ENCODE measurements around the gene RNF166. TPM values are rescaled to one million over a fixed set of nuclear protein-coding genes. Genes with fewer than 3 reads are reported as not detected.

The RNF166 gene
- polyA plus RNA-seq, 2 donors = 5.2 to 11.7 TPM

DNA sequence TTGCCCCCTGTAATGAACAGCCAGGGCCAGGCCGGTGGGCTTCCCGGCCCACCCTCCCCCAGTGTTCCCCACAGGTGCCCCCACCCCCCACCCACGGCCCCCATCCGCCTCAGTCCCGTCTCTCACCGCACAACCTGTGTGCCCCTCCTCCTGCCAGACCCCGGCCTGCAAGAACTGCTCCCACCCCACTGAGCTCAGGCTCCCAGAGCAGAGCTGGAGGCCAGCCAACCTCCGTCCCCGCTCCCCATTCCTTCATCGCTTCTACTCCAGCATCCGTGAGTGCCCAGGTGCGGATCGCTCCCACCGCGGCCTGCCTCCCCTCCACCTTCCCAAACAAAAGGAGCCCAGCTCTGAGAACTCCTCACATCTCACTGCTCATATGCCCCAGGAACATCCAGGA, 47.5 kb downstream of the RNF166 start:
- H3K27ac ChIP-seq (ENCODE audit: low read depth in 2 of 2, low read length in 1 of 2) = no peak overlapping the region
- H3K36me3 ChIP-seq (ENCODE audit: control insufficient read depth in 2 of 2, insufficient read depth in 2 of 2, low read length in 1 of 2) = peaks cover 7 to 43% of the 10 kb centered on the region in 2 donors
- H3K9me3 ChIP-seq (ENCODE audit: control insufficient read depth in 2 of 2, insufficient read depth in 1 of 2, low read depth in 1 of 2, low read length in 1 of 2) = no peaks in the 10 kb centered on the region
- no peaks in the 10 kb centered on the region for H3K27me3 ChIP-seq (ENCODE audit: control insufficient read depth in 1 of 2, insufficient read depth in 2 of 2, low read length in 2 of 2)
- WGBS, 2 donors = 92 to 97% methylated on average over 12 to 15 of the region's 15 CpGs
- no peaks in the 10 kb centered on the region for H3K4me1 ChIP-seq (ENCODE audit: control insufficient read depth in 2 of 2, insufficient read depth in 2 of 2, low read length in 1 of 2)
- H3K4me3 ChIP-seq (ENCODE audit: low read depth in 1 of 2, low read length in 2 of 2) = no peak overlapping the region

GRCh38 chr16:88657371-88657770, 48.8 kb downstream of the RNF166 start:
- Histone ChIP-seq H3K4me3 (ENCODE audit: low read depth in 1 of 2, low read length in 2 of 2) (no peak overlapping the region), H3K9me3 (ENCODE audit: control insufficient read depth in 2 of 2, insufficient read depth in 1 of 2, low read depth in 1 of 2, low read length in 1 of 2) (no peaks in the 10 kb centered on the region), H3K27ac (ENCODE audit: low read depth in 2 of 2, low read length in 1 of 2) (no peak overlapping the region), H3K27me3 (ENCODE audit: control insufficient read depth in 1 of 2, insufficient read depth in 2 of 2, low read length in 2 of 2) (no peaks in the 10 kb centered on the region), H3K36me3 (ENCODE audit: control insufficient read depth in 2 of 2, insufficient read depth in 2 of 2, low read length in 1 of 2) (peaks cover 7 to 54% of the 10 kb centered on the region in 2 donors), H3K4me1 (ENCODE audit: control insufficient read depth in 2 of 2, insufficient read depth in 2 of 2, low read length in 1 of 2) (no peaks in the 10 kb centered on the region)
- 93% methylated on average over 18 to 19 of the region's 19 CpGs for WGBS, 2 donors

DNA sequence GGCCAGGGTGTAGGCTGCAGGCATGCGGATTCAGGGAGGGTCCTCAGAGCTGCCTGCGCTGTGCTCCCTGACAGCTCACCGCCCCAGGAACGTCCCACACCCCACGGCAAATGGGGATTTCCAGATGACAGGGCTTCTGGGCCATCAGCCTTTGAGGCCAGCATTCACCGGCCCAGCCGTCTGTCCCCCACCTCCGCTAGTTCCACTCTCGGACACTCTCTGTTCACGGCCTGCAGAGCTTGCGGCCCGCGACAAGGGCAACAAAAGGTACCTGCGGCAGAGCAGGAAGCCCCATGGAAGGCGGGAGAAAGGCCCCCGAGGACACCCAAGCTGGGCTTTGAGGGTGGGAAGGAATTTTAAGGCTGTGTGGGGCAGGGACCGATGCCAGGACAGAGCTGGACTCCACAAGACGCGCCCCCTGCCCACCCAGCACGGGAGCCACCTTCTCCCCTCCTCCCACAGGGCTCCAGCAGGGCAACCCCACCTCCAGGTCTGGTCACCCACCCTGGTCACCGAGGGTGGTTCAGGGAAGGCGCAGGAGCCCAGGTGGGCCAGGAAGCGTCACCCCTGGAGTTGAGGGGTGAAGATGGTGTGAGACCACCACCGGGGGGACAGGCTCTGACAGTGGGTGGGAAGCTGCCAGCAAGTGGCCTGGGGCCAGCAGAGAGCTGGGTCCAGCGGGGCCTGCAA, 49.8 kb downstream of the RNF166 start:
- H3K27me3 ChIP-seq (ENCODE audit: control insufficient read depth in 1 of 2, insufficient read depth in 2 of 2, low read length in 2 of 2) = no peaks in the 10 kb centered on the region
- WGBS, 2 donors = 85 to 86% methylated on average over 25 of the region's 25 CpGs
- H3K4me1 ChIP-seq (ENCODE audit: control insufficient read depth in 2 of 2, insufficient read depth in 2 of 2, low read length in 1 of 2) = peaks cover under 1 to 2% of the 10 kb centered on the region in 2 donors
- H3K27ac ChIP-seq (ENCODE audit: low read depth in 2 of 2, low read length in 1 of 2) = no peak overlapping the region
- H3K9me3 ChIP-seq (ENCODE audit: control insufficient read depth in 2 of 2, insufficient read depth in 1 of 2, low read depth in 1 of 2, low read length in 1 of 2) = no peaks in the 10 kb centered on the region
- peaks cover 7 to 59% of the 10 kb centered on the region in 2 donors for H3K36me3 ChIP-seq (ENCODE audit: control insufficient read depth in 2 of 2, insufficient read depth in 2 of 2, low read length in 1 of 2)
- H3K4me3 ChIP-seq (ENCODE audit: low read depth in 1 of 2, low read length in 2 of 2) = no peak overlapping the region

DNA sequence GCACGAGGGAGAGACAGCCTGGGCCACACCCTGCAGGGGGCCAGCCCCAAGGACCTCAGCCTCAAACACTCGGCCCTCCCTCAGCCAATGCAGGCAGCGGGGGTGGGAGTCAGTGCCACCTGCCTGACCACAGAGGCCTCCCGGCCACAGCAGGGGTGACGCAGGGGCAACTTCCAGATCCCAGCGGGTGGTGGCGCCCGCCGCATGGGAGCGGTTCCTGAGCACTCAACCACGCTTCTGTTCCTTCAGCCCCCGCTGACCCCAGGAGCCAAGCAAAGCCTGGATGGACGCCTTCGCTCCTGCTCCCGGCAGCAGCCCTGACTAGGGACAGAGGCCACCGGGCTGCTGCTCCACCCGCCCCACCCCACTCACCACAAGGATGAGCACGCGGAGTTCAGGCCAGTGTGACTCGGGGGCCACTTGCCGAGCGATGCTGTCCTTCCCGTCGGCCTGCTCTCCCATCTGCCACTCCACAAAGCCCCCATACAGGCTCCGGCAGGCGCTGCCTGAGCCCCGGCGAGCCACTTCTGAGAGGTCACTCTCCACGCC, 50.4 kb downstream of the RNF166 start:
- Histone ChIP-seq H3K9me3 (ENCODE audit: control insufficient read depth in 2 of 2, insufficient read depth in 1 of 2, low read depth in 1 of 2, low read length in 1 of 2) (no peaks in the 10 kb centered on the region), H3K36me3 (ENCODE audit: control insufficient read depth in 2 of 2, insufficient read depth in 2 of 2, low read length in 1 of 2) (peaks cover 7 to 59% of the 10 kb centered on the region in 2 donors), H3K4me1 (ENCODE audit: control insufficient read depth in 2 of 2, insufficient read depth in 2 of 2, low read length in 1 of 2) (peaks cover 5% of the 10 kb centered on the region in 2 donors), H3K4me3 (ENCODE audit: low read depth in 1 of 2, low read length in 2 of 2) (no peak overlapping the region), H3K27me3 (ENCODE audit: control insufficient read depth in 1 of 2, insufficient read depth in 2 of 2, low read length in 2 of 2) (no peaks in the 10 kb centered on the region), H3K27ac (ENCODE audit: low read depth in 2 of 2, low read length in 1 of 2) (no peak overlapping the region)
- WGBS, 2 donors = 94% methylated on average over 29 of the region's 29 CpGs

DNA sequence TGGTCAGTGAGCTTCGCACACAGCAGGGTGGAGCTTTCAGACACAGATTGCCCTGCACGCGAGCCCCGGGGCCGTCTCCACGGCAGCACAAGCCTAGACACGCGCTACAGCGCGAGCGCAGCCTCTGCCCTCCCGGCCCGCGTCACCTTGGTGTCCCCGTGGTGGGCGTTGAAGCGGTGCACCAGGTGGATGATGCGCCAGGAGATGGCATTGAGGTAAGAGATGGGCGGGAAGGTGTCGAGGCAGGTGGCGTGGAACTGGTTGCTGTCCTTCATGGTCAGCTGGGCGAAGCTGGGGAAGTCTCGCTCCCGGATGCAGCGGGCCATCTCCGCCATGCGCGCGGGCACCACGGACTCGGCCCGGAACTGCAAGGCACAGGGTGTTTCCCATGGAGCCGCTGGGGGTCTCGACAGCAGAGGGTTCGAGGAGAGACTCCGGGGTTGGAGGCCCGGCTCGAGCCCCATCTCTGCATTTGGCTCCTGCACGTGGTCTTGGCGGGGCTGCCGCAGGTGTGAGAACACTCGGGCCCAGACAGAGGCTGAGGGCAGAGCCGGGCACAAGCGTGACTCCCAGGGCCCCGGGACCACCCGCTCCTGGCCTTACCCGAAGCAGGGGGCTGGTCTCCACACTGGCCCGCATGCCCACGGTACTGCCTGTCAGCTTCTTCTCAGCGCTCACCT, 51.0 kb downstream of the RNF166 start:
- WGBS, 2 donors = 94 to 95% methylated on average over 50 of the region's 50 CpGs
- Histone ChIP-seq H3K4me3 (ENCODE audit: low read depth in 1 of 2, low read length in 2 of 2) (no peak overlapping the region), H3K27ac (ENCODE audit: low read depth in 2 of 2, low read length in 1 of 2) (no peak overlapping the region), H3K27me3 (ENCODE audit: control insufficient read depth in 1 of 2, insufficient read depth in 2 of 2, low read length in 2 of 2) (no peaks in the 10 kb centered on the region), H3K9me3 (ENCODE audit: control insufficient read depth in 2 of 2, insufficient read depth in 1 of 2, low read depth in 1 of 2, low read length in 1 of 2) (no peaks in the 10 kb centered on the region), H3K4me1 (ENCODE audit: control insufficient read depth in 2 of 2, insufficient read depth in 2 of 2, low read length in 1 of 2) (peaks cover 5% of the 10 kb centered on the region in 2 donors), H3K36me3 (ENCODE audit: control insufficient read depth in 2 of 2, insufficient read depth in 2 of 2, low read length in 1 of 2) (peaks cover 7 to 59% of the 10 kb centered on the region in 2 donors)

DNA sequence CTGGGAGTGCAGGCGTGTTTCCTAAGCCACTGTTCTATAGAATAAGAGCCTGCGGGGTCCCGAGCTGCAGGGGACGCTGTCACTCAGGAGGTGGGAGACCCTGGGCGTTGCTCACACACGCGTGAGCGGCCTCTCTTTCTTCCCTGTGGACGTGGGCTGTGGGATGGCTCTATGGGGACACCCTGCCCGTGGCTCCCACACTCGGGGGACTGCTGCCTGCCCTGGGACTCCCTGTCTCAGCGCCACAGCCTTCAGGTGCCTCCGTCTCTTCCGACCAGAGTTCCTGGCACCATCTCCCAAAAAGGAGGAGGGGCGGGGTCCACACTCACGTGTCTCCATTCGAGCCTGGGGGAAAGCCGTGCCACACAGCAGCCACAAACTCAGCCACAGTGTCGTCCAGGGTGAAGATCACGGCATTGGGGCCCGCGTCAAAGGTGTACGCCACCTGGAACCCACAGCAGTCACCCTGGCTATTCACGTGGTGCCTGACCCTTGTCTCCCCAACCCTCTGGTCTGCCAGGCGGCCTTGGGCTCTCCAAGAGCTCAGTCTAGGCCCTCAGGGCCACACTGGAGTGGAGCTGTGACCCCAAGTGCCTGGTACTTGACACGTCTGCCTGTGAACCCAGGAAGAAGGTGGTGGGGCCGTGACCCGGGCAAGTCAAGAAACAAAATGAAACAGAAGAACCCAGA, 51.7 kb downstream of the RNF166 start:
- peaks cover 7 to 10% of the 10 kb centered on the region in 2 donors for H3K4me1 ChIP-seq (ENCODE audit: control insufficient read depth in 2 of 2, insufficient read depth in 2 of 2, low read length in 1 of 2)
- H3K27ac ChIP-seq (ENCODE audit: low read depth in 2 of 2, low read length in 1 of 2) = no peak overlapping the region
- WGBS, 2 donors = 88 to 89% methylated on average over 28 of the region's 28 CpGs
- no peaks in the 10 kb centered on the region for H3K27me3 ChIP-seq (ENCODE audit: control insufficient read depth in 1 of 2, insufficient read depth in 2 of 2, low read length in 2 of 2)
- H3K4me3 ChIP-seq (ENCODE audit: low read depth in 1 of 2, low read length in 2 of 2) = no peak overlapping the region
- H3K9me3 ChIP-seq (ENCODE audit: control insufficient read depth in 2 of 2, insufficient read depth in 1 of 2, low read depth in 1 of 2, low read length in 1 of 2) = no peaks in the 10 kb centered on the region
- H3K36me3 ChIP-seq (ENCODE audit: control insufficient read depth in 2 of 2, insufficient read depth in 2 of 2, low read length in 1 of 2) = peaks cover 7 to 59% of the 10 kb centered on the region in 2 donors

- Histone ChIP-seq H3K4me1 (ENCODE audit: control insufficient read depth in 2 of 2, insufficient read depth in 2 of 2, low read length in 1 of 2) (peaks cover 7 to 14% of the 10 kb centered on the region in 2 donors), H3K4me3 (ENCODE audit: low read depth in 1 of 2, low read length in 2 of 2) (no peak overlapping the region), H3K27ac (ENCODE audit: low read depth in 2 of 2, low read length in 1 of 2) (no peak overlapping the region), H3K36me3 (ENCODE audit: control insufficient read depth in 2 of 2, insufficient read depth in 2 of 2, low read length in 1 of 2) (peaks cover 7 to 59% of the 10 kb centered on the region in 2 donors), H3K9me3 (ENCODE audit: control insufficient read depth in 2 of 2, insufficient read depth in 1 of 2, low read depth in 1 of 2, low read length in 1 of 2) (no peaks in the 10 kb centered on the region), H3K27me3 (ENCODE audit: control insufficient read depth in 1 of 2, insufficient read depth in 2 of 2, low read length in 2 of 2) (no peaks in the 10 kb centered on the region)
- 84 to 86% methylated on average over 32 of the region's 32 CpGs for WGBS, 2 donors
Observed at GRCh38 chr16:88653596-88654362, 52.4 kb downstream of the RNF166 start.

GRCh38 chr16:88653101-88653500, 53.1 kb downstream of the RNF166 start:
- Histone ChIP-seq H3K4me1 (ENCODE audit: control insufficient read depth in 2 of 2, insufficient read depth in 2 of 2, low read length in 1 of 2) (peaks cover 7 to 14% of the 10 kb centered on the region in 2 donors), H3K27ac (ENCODE audit: low read depth in 2 of 2, low read length in 1 of 2) (no peak overlapping the region), H3K4me3 (ENCODE audit: low read depth in 1 of 2, low read length in 2 of 2) (no peak overlapping the region), H3K9me3 (ENCODE audit: control insufficient read depth in 2 of 2, insufficient read depth in 1 of 2, low read depth in 1 of 2, low read length in 1 of 2) (no peaks in the 10 kb centered on the region), H3K36me3 (ENCODE audit: control insufficient read depth in 2 of 2, insufficient read depth in 2 of 2, low read length in 1 of 2) (peaks cover 7 to 55% of the 10 kb centered on the region in 2 donors), H3K27me3 (ENCODE audit: control insufficient read depth in 1 of 2, insufficient read depth in 2 of 2, low read length in 2 of 2) (no peaks in the 10 kb centered on the region)
- 84 to 86% methylated on average over 13 of the region's 13 CpGs for WGBS, 2 donors

GRCh38 chr16:88652762-88653063, 53.5 kb downstream of the RNF166 start:
- no peaks in the 10 kb centered on the region for H3K9me3 ChIP-seq (ENCODE audit: control insufficient read depth in 2 of 2, insufficient read depth in 1 of 2, low read depth in 1 of 2, low read length in 1 of 2)
- H3K4me3 ChIP-seq (ENCODE audit: low read depth in 1 of 2, low read length in 2 of 2) = no peak overlapping the region
- H3K4me1 ChIP-seq (ENCODE audit: control insufficient read depth in 2 of 2, insufficient read depth in 2 of 2, low read length in 1 of 2) = peaks cover 7 to 17% of the 10 kb centered on the region in 2 donors
- H3K36me3 ChIP-seq (ENCODE audit: control insufficient read depth in 2 of 2, insufficient read depth in 2 of 2, low read length in 1 of 2) = peaks cover 7 to 51% of the 10 kb centered on the region in 2 donors
- 91 to 94% methylated on average over 8 of the region's 8 CpGs for WGBS, 2 donors
- H3K27ac ChIP-seq (ENCODE audit: low read depth in 2 of 2, low read length in 1 of 2) = no peak overlapping the region
- no peaks in the 10 kb centered on the region for H3K27me3 ChIP-seq (ENCODE audit: control insufficient read depth in 1 of 2, insufficient read depth in 2 of 2, low read length in 2 of 2)

Data from esophagus (tissue), 2 donors.